GM18498 (cell line): Measurements from ENCODE around the gene CRIP1.

Source experiments
- ATAC-seq: cut with Tn5 transposase; IDR thresholded peaks from one replicate; pipeline ENCODE4 v1.9.1; 2021; ENCODE audit warnings: mild to moderate bottlenecking, moderate library complexity; ENCODE audit not compliant: unreplicated experiment

CRIP1 gene

DNA sequence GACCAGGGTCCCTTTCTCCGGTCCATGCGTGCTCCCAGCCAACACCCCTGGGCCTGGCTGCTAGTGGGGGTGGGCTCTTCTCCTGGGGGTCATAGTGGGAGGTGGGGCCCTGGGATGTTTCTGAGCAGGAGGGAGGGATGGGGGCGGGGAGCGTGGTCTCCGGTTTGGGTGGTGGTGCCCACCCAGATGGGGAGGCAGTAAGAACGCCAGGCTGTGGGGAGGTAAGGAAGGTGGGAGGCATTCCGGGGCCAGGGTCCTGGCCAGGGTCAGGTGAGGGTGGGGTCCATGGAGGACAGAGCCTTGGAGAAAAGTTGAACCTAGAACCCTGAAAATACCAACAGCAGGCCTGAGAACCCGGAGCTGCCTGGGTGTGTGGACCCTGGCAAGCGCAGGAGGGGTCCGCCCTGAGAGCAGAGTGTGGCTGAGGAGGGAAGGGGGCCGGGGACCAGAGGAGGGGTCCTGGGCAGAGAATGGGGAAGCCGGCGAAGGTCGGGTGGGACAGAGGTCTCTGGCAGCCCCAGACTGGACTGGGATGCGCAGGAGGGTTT, 6.4 kb upstream of the CRIP1 start:
- no peak for ATAC-seq

DNA sequence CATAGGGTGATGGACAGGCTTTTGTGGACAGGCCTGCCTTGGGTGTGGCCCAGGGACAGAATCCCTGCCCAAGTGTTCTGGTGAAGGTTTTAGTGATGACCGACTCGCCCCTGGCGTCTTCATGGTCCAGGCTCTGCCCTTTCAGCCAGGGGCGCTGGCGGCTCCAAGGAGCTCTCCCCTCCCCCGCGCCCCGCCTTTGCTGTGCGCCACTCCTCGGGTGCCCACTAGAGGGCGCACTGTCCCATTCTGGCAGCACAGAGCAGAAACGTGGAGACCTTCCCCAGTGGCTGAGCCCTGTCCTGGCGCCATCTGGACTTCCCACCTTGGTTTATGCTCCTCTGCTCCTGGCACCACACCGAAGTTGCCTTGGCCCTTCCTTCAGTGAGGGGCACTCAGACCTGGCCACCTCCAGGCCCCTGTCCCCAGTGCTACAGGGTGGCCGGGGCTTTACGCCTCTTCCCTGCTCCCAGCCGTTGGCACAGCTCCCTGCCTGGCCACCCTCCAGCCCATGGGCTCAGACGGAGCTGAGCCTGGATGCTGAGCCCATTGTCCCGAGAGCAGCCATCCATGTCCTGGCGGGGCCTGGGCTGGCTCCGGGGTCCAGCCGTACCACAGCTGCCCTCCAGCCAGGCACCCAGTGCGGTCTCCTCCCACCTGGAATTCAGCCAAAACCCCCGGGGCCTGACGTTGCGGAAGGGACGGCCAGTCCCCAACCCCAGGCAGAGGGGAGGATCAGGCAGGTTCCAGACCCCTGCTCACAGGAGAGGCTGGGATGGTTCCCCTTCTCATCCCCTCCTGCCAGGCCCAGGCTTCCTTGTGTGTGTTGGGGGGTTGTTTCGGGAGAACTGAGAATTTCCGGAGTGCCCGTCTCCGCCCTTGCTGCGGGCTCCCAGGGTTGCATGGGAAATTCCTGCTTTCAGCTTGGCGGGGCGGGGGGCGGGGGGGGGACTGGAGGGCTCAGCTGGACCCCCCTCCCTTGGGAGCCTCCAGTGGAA, 5.6 kb upstream of the CRIP1 start:
- ATAC-seq = peak; percentile 57

DNA sequence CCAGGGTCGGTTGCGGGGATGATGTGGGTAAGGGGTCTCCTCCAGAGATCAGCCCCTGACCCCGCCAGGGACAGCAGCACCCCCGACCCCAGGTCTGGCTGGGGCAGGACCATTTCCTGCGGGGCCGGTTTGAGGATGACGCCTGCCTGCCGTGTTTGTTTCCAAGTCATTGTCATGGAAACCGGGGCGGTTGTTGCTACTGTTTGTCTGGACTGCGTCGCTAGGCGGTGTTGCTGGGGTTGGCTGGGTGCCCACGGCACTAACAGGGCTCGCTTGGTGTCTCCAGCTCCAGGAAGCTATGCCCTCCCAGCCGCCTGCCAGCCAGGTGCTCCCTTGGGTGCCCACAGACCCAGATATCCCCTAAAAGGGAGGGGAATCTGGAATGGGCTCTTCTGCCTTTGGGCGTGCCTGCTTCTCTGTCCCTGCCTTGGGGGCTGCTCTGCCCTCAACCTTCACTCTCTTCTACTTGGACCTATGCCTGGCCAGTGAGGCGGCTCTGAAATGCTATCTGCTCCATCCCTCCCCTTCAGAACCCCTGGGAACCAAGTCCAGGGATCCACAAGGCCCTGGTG, 4.7 kb upstream of the CRIP1 start:
- ATAC-seq = peak; percentile 55

DNA sequence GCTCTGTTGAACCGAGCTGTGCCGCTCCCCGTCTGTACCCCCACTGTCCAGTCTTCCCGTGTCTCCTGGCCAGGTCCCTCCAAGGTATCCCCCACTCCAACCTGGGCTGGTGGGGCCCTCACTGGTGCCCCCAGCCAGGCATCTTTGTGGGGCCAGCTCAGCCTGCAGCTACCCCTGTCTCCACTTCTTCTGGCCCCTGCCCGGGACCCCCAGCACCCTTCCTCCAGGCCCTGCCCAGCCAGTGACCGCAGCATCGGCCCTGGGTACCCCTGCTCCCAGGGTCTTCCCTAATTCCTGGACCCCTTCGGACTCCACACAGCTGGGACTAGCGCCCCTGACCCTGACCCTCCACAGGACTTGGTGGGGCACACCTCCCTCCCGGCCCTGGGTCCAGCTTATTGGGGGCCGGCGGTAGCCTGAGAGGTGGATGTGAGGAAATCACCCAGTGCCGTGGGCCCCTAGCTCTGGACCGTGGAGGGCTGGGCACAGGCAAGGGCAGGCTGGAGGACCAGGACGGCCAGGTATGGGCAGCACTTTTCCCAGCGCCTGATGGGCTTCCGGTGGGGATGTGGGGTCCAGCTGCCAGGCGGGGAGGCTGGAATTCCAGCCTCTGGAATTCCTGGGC, 4.1 kb upstream of the CRIP1 start:
- no peak for ATAC-seq

DNA sequence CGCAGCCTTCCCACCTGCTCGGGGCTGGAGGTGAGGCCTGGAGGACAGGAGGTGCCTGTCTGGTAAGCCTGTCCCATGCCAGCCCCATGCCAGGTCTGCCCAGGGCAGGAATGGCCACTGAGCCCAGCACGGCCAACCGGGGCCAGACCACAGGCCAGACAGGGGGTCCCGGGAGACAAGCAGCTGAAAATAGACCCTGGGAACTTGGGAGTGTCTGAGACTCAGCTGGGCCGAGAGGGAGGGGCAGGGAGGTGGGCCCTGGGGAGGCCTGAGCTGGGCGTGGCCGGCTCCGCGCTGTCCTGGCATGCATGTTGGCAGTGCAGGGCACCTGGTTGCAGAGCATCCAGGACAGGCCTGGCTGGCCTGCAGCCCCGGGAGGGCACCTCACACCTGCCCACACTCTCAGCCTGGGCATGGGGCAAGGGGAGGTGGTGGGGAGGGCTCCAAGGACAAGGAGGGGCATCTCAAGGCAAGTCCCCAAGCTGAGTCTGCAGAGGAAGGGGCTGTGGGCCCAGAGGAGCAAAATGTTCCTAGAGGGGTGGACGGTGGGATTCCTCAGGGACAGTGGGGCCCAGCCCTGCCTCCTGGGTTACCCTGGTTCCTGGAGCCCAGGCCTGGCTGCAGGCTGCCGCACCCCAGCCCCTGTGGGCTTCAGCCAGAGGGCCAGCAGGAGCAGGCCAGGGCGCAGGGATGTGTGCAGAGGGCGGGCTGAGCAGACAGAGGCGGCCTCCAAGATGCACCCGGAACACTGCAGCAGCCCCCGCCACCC, 3.2 kb upstream of the CRIP1 start:
- ATAC-seq = no peak

DNA sequence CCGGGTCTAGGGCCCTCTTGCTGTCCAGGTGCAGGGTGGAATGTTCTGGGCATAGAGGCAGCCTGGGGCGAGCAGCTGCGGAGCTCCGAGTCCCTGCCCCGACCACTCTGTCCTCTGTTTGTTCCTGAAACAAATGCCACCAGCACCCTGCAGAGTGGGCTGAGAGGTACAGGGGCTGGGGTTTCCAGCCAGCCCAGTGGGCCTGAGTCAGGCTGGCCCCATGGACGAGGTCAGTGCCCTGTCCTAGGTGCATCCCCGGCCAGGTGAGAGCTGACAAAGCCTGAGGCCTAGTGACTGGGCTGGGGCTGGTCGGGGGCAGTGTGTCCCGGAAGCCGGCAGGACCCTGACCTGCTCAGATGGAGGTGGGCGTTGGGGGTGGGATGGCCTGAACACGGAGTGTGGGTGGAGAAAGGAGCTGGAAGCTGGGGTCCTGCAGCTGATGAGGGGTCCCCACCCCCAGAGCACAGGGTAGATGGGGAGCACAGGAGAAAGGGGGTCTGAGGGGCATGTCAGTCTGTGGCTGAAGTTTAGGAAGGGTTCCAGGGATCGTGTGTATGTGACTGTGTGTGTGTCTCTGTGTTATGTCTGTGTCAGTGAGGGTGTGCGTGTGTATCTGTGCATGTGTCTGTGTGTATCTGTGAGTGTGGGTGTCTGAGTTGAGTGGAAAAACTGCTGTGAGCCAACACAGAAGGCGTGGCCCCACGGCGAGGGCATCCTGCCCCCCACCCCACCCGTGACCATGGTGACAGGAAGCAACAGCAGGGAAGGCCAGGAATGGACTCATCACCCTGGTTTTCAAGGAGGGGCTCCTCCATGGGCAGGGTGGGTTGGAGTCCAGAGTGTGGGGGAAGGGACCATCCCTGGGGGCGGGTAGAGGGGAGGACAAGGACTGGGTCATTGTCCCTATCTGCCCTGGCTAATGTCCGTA, 2.4 kb upstream of the CRIP1 start:
- no peak for ATAC-seq

DNA sequence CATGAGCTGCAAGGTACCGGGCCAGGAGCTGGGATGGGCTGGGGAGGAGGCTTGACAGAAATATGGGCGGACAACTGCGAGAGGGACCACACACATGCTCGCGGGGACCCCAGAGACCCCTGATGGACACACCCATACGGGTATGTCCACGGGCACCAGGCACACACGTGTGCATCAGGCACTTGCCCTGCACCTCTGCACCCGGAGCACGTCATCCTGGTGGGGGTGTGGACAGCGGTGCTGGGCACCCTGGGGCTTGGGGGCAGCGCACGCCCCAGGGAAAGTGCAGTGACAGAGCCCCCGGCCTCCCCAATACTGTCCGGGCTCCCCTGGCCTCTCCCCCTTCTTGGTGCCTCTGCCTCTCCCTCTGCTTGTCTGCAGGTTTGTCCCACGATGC, 1.7 kb upstream of the CRIP1 start:
- ATAC-seq = no peak

DNA sequence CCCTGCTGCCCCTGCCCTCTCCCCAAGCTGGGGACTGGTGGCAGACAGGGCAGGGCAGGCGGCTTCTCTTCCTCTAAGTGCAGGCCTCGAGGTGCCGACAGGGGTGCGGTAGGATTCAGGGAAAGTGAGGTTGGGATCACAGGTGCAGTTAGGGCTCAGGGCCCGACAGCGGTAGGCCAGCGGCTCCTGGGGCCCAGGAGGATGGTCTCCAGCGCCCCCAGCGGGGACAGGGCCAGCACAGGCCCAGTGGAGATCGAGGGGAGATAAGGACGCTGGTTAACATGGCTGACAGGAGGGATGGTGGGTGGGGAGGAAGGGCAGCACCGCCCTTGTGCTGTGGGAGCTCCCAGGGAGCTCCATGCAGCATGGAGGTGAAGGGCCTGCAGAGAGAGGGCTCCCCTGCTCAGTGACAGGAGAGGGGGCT, 935 bp upstream of the CRIP1 start:
- ATAC-seq = no peak

DNA sequence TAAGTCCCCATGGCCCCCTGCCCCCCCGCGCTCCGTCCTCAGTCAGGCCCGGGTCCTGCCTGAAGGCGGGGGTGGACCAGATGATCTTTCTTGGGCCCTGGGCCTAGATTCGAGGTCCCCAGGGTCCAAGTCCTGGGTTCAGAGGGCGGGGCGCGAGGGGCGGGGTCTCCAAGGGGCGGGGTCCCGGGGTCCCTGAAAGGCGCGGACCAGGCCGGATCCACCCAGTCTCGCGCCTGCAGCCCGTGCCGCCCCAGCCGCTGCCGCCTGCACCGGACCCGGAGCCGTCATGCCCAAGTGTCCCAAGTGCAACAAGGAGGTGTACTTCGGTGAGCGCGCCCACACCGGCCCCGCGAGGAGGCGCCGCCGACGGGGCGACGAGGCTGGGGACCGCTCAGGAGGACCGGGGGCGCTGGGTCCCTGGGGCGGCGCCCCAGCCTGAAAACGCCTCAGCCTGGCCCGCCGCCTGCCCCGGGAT, 325 bp downstream of the CRIP1 start:
- ATAC-seq = no peak

DNA sequence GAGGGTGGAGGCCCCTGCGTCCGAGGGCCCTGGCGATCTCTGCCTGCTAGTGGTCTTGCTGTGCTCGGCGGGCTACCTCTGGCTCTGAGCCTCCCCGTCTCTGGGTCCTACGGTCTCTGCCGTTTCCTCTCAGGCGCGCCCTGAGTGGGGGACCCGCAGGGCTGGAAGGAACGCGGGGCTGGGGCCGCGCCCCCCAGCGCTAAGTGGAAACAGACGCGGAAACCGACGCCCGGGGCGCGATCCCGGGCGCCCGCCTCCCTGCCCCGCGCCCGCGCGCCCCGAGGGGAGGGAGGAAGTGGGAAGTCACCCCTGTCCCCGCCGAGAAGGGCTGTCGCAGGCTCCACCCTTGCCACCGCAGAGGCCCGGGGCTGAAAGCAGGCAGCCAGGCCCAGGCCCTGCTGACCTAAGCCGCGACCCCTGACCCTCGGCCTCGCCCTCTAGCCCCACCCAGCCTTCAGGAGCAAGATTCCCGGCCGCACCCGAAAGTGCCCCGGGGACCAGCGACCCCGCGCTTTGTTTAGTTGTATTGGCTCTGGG, 831 bp downstream of the CRIP1 start:
- ATAC-seq = no peak

DNA sequence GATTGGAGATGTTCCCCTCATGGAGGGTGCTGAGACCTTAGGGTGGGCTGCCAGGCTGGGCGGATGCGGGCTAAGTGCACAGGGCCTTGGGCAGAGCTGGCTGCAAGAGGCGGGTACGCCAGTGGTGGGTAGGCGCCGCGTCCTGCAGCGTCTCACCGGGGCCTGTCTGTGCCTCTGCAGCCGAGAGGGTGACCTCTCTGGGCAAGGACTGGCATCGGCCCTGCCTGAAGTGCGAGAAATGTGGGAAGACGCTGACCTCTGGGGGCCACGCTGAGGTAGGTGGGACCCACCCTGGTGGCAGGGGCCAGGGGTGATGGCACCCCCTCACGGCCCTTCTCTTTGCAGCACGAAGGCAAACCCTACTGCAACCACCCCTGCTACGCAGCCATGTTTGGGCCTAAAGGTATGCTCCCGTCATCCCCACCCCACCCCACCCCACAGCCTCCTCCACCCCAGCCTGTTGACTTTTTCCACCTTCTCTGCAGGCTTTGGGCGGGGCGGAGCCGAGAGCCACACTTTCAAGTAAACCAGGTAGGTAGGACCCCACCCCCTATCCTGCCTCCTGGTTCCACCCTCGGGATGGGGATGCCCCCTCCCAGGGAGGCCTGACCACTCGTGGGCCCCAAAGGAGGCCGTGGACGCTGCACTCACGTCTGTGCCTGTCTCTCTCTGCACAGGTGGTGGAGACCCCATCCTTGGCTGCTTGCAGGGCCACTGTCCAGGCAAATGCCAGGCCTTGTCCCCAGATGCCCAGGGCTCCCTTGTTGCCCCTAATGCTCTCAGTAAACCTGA, 1.5 kb downstream of the CRIP1 start:
- ATAC-seq = no peak

DNA sequence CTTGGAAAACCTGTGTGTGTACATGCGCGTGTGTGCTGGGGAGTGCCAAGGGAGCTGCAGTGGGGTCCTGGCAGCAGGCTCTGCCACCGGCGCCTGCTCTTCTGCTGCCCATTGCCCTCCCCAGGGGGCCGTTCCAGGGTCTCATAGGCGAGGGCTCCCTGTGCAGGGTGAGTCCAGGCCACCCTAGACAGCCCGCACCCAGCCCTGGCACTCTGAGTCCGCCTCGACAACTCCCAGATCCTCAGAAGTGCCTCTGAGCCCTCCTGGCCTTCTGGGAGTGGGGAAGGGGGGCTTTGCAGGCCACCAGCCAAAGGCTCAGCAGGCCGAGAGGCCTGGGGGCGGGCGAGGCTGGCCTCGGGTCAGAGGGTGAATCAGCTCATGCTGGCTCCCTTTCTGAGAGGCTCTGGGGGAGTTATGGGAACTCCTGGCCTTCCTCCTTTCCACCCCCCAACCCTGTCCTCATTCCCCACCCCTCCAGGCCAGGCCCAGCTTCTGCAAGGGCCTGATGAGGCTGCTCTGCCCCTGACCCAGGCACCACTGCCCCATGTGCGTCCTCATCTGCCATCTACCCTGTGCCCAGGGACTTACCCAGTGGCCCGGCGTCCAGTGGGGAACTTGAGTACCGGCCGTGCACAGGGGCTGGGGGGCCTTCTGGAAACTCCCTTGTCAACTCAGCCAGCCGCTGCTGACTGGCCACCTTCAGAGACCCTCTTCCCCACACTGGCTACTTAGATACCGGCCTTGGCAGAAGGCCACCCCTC, 2.3 kb downstream of the CRIP1 start:
- no peak for ATAC-seq

DNA sequence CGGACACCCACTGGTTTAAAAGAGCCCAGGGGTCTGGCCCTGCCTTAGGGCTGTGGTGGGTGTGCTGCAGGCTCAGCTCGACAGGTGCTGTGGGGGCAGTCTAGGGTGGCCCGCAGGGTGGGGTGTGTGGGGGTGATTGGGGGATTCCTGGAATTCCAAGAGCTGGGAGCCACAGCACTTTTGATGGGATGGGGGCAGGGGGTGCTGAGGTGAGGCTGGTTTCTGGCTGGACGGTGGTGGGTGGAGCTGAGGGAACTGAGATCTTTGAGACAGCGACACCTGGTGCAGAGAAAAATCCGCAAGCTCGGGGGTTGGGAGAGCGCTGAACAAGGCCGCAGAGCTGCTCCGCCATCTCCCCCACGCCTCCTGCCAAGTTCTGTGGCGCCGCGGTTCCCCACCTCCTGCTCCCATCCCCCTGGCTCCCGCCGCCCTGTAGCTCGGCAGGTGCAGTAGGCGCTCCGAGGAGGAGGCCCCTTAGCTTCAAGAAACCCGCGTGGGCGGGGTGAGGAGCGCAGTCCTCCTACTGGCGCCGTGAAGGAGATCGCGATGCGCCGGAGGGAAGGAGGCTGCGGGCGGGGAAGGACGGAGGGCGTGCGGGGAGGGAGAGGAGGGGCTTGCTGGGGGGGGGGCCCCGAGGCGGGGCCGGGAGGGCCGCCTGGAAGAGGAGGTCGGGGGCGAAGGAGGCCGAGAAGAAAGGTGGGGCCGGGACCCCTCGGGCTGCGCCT, 3.0 kb downstream of the CRIP1 start:
- ATAC-seq = no peak

DNA sequence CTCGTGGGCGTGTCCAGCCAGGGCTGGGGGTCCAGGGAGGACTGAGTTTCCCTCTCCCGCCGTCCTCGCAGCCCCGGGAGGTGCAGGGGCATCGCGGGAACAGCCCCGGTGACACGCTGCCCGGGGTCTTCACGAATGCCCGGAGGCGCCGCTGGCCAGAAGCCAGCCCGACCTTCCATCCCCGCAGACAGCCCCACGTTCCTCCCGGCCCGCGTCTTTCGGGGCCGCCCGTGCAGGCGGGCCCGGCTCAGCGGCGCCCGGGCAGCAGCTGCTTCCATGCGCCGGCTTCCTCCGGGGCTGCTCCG, 3.5 kb downstream of the CRIP1 start:
- peak; percentile 2 for ATAC-seq

DNA sequence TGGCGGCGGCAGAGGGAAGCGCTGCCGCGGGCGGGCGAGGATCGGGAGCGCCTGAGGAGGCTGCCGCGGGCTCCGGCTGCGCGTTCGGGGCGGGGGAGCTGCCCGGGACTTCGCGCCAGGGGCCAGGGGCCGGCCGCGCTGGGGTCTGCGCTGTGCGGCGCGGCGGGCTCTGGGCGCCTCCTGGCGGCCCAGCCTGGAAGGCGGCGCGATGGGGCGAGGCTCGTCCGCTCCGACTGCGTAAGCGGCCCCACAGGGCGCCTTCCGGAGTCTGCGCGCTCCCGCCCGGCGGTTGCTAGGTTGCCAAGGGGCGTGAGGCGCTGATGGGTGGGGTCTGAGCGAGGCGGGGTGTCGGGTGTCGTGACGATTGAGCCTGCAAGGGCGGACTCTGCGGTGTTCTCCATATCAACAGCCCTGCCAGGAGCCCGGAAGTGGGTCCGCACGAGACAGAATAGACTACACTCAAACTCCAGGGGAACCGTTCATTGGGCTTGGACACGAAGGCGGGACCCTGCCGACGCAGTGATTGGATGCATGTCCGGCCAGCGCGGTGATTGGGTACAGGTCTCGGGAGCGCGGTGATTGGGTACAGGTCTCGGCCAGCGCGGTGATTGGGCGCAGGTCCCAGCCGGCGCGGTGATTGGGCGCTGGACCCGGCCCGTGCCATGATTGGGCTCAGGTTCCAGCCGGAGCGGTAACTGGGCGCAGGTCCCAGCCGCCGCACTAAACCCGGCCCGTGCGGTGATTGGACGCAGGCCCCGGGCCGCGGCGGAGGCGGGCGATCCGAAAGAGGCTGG, 4.1 kb downstream of the CRIP1 start, which contains the start of gene TEDC1:
TEDC1 (plus strand) TSS at position 675 of the 794 bp plus-strand sequence. CDS start 130 bp downstream, outside the sequence.
- peak; percentile 68 for ATAC-seq

DNA sequence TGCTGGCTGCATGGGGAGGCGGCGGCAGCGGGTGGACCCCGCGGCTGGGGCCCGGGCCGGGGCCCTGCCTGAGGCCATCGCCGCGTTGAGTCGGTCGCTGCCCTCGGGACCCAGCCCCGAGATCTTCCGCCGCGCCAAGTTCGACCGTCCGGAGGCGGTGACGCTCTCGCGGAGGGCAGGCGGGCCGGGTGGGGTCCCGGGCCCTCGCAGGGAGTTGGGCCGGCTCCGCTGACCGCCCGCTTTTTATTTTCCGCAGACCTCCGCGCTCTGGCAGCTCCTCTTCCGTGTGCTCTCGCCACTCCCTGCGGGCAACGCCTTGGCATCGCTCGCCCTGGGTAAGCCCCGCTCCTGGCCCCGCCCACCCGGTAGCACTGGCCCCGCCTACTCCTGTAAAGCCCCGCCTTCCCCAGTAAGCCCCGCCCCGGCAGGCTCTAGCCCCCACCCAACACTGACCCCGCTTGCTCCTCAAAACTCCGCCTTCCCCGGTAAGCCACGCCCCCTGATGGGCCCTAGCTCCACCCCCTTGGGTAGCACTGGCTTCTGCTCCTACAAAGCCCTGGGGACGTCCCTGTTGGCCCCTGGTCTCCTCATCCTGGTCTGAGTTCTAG, 4.8 kb downstream of the CRIP1 start:
- ATAC-seq = no peak
